Measurements from ENCODE around the gene DNAJC21.

DNA sequence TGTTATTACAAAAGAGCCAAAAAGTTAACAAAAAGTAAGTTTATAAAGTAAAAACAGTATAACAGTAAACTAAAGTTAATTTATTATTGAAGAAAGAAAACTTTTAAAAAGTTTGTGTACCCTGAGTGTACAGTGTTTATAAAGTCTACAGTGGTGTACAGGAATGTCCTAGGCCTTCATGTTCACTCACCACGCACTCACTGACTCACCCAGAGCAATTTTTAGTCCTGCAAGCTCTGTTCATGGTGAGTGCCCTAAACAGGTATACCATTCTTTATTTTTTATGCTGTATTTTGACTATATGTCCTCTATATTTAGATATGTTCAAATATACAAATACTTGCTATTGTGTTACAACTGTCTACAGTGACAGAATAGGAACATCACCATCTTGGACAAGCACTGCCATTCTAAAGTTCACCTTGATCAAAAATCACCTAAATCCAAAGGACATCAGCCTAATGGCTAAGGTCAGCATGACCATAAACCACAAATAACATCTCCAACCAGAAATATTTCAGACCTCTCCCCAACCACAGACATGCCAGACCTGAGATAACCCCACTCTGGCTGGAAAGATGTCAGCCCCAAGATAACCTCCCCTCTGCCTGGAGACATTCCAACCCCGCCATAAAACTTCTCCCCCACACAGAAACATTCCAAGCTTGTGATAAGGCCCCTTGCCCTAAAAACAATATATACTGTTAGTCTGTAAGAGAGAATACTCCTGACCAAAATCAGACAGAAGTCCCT, 62.3 kb downstream of the DNAJC21 start:
- TF ChIP-seq POLR2AphosphoS5 (IDR thresholded peaks at IDR 0.05; ENCODE audit: low read depth, low read length) (no peak), SIN3A (IDR thresholded peaks at IDR 0.05; ENCODE audit: borderline replicate concordance, insufficient read depth, low read length) (no peak), FOXP2 (optimal IDR thresholded peaks at IDR 0.05; ENCODE audit: borderline replicate concordance, extremely low read depth, extremely low read length, insufficient read depth) (no peak)
- TF ChIP-seq, protein P1, sequence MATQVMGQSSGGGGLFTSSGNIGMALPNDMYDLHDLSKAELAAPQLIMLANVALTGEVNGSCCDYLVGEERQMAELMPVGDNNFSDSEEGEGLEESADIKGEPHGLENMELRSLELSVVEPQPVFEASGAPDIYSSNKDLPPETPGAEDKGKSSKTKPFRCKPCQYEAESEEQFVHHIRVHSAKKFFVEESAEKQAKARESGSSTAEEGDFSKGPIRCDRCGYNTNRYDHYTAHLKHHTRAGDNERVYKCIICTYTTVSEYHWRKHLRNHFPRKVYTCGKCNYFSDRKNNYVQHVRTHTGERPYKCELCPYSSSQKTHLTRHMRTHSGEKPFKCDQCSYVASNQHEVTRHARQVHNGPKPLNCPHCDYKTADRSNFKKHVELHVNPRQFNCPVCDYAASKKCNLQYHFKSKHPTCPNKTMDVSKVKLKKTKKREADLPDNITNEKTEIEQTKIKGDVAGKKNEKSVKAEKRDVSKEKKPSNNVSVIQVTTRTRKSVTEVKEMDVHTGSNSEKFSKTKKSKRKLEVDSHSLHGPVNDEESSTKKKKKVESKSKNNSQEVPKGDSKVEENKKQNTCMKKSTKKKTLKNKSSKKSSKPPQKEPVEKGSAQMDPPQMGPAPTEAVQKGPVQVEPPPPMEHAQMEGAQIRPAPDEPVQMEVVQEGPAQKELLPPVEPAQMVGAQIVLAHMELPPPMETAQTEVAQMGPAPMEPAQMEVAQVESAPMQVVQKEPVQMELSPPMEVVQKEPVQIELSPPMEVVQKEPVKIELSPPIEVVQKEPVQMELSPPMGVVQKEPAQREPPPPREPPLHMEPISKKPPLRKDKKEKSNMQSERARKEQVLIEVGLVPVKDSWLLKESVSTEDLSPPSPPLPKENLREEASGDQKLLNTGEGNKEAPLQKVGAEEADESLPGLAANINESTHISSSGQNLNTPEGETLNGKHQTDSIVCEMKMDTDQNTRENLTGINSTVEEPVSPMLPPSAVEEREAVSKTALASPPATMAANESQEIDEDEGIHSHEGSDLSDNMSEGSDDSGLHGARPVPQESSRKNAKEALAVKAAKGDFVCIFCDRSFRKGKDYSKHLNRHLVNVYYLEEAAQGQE (IDR thresholded peaks at IDR 0.05; ENCODE audit: insufficient read depth in 1 of 2, low read depth in 2 of 2, low read length in 2 of 2): no peak
